Pancreas (tissue), 10 donors: ENCODE results near the gene CYP2A6. TPM values are rescaled to one million over a fixed set of nuclear protein-coding genes. Genes with fewer than 3 reads are reported as not detected.
"Not testable (repeated sequence)": the region's sequence is repeated elsewhere in the genome, so short reads cannot be mapped to it uniquely, and the experiment has no call there.

Source experiments
- ATAC-seq, 4 donors: fragments of 200-7000 bp; cut with Tn5 transposase; one replicate each; pipeline versions ENCODE4 v1.8.0 to v1.9.1; 2020; ENCODE audit warnings: mild to moderate bottlenecking in 4 of 4, moderate library complexity in 4 of 4
- DNase-seq, 6 donors: peaks; one replicate each; pipeline ENCODE4 v3.0.0-alpha.2; 2020
- FAIRE-seq: peaks from 2 replicates; lab custom pipeline; 2012; peaks lifted over from hg19 to GRCh38; lab: Jason Lieb, UNC
- H3K27ac ChIP-seq, 4 donors: fragments of 200-600 bp; sonication (generic); 1 replicate in 3 of 4; 2 replicates in 1 of 4; pipeline versions ENCODE4 v1.5.0 to v1.8.0; 2020
- H3K27me3 ChIP-seq, 4 donors: fragments of 200-600 bp; one replicate each; pipeline ENCODE4 v1.8.0; 2021
- H3K36me3 ChIP-seq, 3 donors: fragments of 200-600 bp; sonication (generic) in 1 of 3; one replicate each; pipeline versions ENCODE4 v1.5.0 to v1.8.0; 2020 to 2021
- H3K4me1 ChIP-seq, 3 donors: fragments of 200-600 bp; one replicate each; pipeline ENCODE4 v1.8.0; 2021
- H3K4me3 ChIP-seq, 4 donors: fragments of 200-600 bp; sonication (generic) in 2 of 4; one replicate each; pipeline versions ENCODE4 v1.5.0 to v1.8.0; 2020 to 2021
- H3K9me3 ChIP-seq, 4 donors: fragments of 200-600 bp; one replicate each; pipeline ENCODE4 v1.8.0; 2021
- CTCF ChIP-seq, 4 donors: fragments of 200-600 bp; sonication (generic) in 3 of 4; IDR thresholded peaks; one replicate each; pipeline versions ENCODE4 v1.5.0 to v1.8.0; 2021; ENCODE audit warnings: antibody characterized with exemption in 4 of 4
- WGBS, 2 donors: extraction: QIAGEN DNeasy Blood & Tissue Kit; methylation state at CpG; one replicate each; pipeline ENCODE4 v1.1.7; 2013; 5-methylcytosine and 5-hydroxymethylcytosine counted together
- intact Hi-C, 3 donors: fragments of 100-400 bp; cut with DNase I; formaldehyde crosslinking; loops; one replicate each; pipeline versions ENCODE4 v1.11.1 to v1.14.2; 2022
- polyA plus RNA-seq, 2 donors: library from polyadenylated mRNA; stranded (reverse); fragments of 200-250 nt; gene quantifications; one replicate each; pipeline ENCODE4 v1.2.3, GENCODE V29; 2013
- total RNA-seq, 6 donors: library from RNA; stranded (reverse); fragmentation: NEBNext Ultra II Directional in 4 of 6; extraction: Animal tissue kit (Norgen Biotek cat#: 25700) in 4 of 6; gene quantifications; one replicate each; pipeline versions ENCODE4 v1.2.1 to v1.2.4, GENCODE V29; 2021 to 2023
- donor health status: healthy with polysubstance abuse.
- donor health status: DM: no; HTN: no; CAD: no; lungs with moderate emphysema.
- donor health status: DM: no; HTN: no; CAD: no.
- donor health status: control.
- donor health status: control.
- donor health status: Bipolar disorder and iron deficiency.
- donor health status: DM: yes; HTN: yes; CAD: no.
- donor health status: DM: no; HTN: no; CAD: no.
- donor health status: DM: no; HTN: no; CAD: no.
- donor health status: DM: yes; HTN: yes; CAD: no.

Gene CYP2A6
- total and polyA plus RNA-seq, 8 donors, result 0.66 TPM; not detected in 7

GRCh38 chr19:40824916-40825315, 25.3 kb downstream of the CYP2A6 start:
- H3K9me3 ChIP-seq, ATAC-seq, H3K4me3 ChIP-seq, FAIRE-seq, H3K36me3 ChIP-seq, intact Hi-C loops, H3K27ac ChIP-seq, H3K27me3 ChIP-seq: not testable (repeated sequence)
- peaks cover 17 to 21% (median 20%) of the 10 kb centered on the region in 3 donors for H3K4me1 ChIP-seq
- peak in 1 of 6 donors; percentile 19 for DNase-seq
- whole genome bisulfite sequencing, 2 donors, result 90 to 94% methylated on average over 16 of the region's 16 CpGs

DNA sequence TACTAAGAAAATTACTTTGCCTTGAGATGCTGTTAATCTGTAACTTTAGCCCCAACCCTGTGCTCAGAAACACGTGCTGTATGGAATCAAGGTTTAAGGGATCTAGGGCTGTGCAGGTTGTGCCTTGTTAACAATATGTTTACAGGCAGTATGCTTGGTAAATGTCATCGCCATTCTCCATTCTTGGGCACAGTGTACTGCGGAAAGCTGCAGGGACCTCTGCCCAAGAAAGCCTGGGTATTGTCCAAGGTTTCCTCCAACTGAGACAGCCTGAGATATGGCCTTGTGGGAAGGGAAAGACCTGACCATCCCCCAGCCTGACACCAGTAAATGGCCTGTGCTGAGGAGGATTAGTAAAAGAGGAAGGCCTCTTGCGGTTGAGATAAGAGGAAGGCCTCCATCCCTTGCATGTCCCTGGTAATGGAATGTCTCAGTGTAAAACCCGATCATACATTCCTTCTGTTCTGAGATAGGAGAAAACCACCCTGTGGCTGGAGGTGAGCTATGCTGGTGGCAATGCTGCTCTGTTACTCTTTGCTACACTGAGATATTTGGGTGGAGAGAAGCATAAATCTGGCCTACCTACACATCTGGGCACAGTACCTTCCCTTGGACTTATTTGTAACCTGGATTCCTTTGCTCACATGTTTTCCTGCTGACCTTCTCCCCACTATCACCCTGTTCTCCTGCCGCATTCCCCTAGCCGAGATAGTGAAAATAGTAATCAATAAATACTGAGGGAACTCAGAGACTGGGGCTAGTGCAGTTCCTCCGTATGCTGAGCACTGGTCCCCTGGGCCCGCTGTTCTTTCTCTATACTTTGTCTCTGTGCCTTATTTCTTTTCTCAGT, 27.3 kb downstream of the CYP2A6 start:
- Histone ChIP-seq H3K27ac (peak overlapping the region; percentile 52 to 76 (median 60)), H3K4me1 (peaks cover 21 to 25% (median 21%) of the 10 kb centered on the region in 3 donors)
- ATAC-seq (peak in 3 of 4 donors; percentile 13 to 20 (median 14)), DNase-seq (peak in 3 of 6 donors; percentile 41 to 56 (median 53))
- H3K36me3 ChIP-seq, H3K4me3 ChIP-seq, H3K27me3 ChIP-seq, FAIRE-seq, H3K9me3 ChIP-seq, intact Hi-C loops: not testable (repeated sequence)
- WGBS, 2 donors, result 15 to 20% methylated on average over 9 of the region's 9 CpGs

DNA sequence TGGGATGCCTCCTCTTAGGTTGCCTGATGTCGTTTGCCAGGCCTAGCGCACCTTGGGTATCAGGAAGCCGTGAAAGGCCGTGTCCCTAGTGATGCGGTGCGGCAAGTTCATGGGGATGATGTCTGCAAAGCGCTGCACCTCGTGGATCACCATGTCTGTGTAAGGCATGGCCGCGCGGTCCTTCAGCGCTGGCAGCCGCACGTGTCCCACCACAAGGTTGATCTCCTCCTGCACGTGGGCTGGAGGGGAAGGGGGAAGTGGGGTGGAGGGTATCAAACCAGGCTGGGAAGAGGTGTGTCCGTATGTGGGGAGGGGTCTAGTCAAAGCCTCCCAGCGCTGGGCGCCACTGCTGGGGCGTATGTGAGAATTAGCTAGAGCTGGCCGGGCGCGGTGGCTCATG, 28.1 kb downstream of the CYP2A6 start:
- DNase-seq, result peak in 2 of 6 donors; percentile 13 to 25
- no peak for ATAC-seq
- no peaks in the 10 kb centered on the region for H3K9me3 ChIP-seq
- no peaks in the 10 kb centered on the region for H3K27me3 ChIP-seq
- FAIRE-seq, result no peak
- no peaks in the 10 kb centered on the region for H3K36me3 ChIP-seq
- TF ChIP-seq CTCF (IDR thresholded peaks at IDR 0.05), result no peak
- WGBS, 2 donors, result 87 to 92% methylated on average over 22 of the region's 22 CpGs
- H3K4me3 ChIP-seq, result no peak overlapping the region
- intact Hi-C loops, result no loop called here
- H3K4me1 ChIP-seq, result peaks cover 21 to 25% (median 21%) of the 10 kb centered on the region in 3 donors
- H3K27ac ChIP-seq, result peak overlapping the region; percentile 52 to 76 (median 60)

DNA sequence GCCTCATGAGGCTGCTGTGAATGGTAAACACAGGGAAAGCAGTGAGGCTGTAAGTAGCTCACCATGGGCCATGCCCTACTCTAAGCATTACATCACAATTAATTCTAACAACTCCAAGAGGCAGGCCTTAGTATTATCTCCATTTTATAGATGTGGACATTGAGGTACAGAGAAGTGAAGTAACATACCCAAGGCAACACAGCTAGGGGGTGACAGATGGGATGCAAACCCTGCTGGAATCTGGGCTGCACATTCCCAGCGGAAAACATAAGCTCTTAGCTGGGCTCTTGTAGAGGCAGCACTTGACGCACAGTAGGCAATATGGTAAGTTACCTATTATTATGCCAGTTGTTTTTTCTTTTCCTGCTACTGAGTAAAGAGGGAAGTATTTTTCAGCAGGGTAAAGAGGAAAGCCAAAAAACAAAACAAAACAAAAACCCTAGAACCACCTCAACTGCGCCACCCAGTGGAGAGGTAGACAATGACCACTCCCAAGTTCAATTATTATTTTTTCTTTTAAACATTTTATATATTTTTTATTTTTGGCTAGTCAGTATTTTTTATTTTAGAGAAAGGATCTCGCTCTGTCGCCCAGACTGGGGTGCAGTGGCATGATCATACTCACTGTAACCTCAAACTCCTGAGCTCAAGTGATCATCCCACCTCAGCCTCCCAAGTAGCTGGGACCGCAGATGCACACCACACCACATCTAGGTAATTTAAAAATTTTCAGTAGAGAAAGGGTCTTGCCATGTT, 30.6 kb downstream of the CYP2A6 start:
- 45 to 47% methylated on average over 6 of the region's 6 CpGs for WGBS, 2 donors
- not testable (repeated sequence) for H3K36me3 ChIP-seq, H3K4me3 ChIP-seq, H3K27me3 ChIP-seq, H3K9me3 ChIP-seq, FAIRE-seq
- TF ChIP-seq CTCF (IDR thresholded peaks at IDR 0.05), result peak; percentile 58 to 75 (median 69)
- Histone ChIP-seq H3K4me1 (peaks cover 21 to 25% (median 21%) of the 10 kb centered on the region in 3 donors), H3K27ac (peak overlapping the region in 1 of 4 donors; percentile 50)
- peak in 3 of 6 donors; percentile 27 to 72 (median 53) for DNase-seq
- ATAC-seq, result peak; percentile 33 to 69 (median 61)
- intact Hi-C loops, result loop anchor here in 1 of 3 donors (10.0 kb wide), 1 partner anchor 155 kb away; no protein-coding TSS in a partner anchor

- not testable (repeated sequence) for H3K9me3 ChIP-seq, H3K27me3 ChIP-seq, H3K27ac ChIP-seq, H3K36me3 ChIP-seq, FAIRE-seq
- Histone ChIP-seq H3K4me1 (peaks cover 18 to 23% (median 18%) of the 10 kb centered on the region in 3 donors), H3K4me3 (peak overlapping the region in 2 of 4 donors; percentile 24 to 36)
- ATAC-seq (peak; percentile 79 to 91 (median 88)), DNase-seq (peak; percentile 77 to 94 (median 85))
- 23 to 36% methylated on average over 23 to 32 of the region's 36 CpGs for WGBS, 2 donors
- peak in 1 of 4 donors; percentile 5 for TF ChIP-seq CTCF (IDR thresholded peaks at IDR 0.05)
- intact Hi-C loops, result loop anchor here in 1 of 3 donors (10.0 kb wide), 1 partner anchor 154 kb away; no protein-coding TSS in a partner anchor
Observed at GRCh38 chr19:40818480-40819399, 31.5 kb downstream of the CYP2A6 start.
